ENCODE results near the gene DMRTA2.

DNA sequence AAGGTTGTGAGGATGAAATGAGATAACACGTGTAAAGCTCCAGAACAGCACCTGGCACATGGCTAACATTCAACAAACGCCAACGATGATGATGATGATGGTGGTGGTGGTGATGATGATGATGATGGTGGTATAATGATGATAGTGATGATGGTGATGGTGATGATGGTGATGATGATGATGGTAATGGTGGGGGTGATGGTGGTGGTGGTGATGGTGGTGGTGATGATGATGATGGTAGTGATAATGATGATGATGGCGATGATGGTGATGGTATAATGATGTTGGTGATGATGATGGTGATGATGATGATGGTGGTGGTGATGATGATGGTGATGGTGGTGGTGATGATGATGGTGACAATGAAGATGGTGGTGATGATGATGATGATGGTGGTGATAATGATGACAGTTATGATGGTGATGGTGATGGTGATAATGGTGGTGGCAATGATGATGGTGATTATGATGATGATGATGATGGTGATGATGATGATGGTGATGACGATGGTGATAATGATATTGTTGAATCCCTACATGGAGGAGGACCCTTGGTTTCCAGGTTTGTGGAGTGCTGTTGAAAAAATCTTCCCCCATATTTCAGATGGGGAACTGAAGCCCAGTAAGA, 54.1 kb downstream of the DMRTA2 start:
- TF ChIP-seq POLR2A (IDR thresholded peaks at IDR 0.05): no peak
- no peak for TF ChIP-seq CTCF (IDR thresholded peaks at IDR 0.05)
